ENCODE results near the gene LARGE1.
"Not testable (repeated sequence)": the region's sequence is repeated elsewhere in the genome, so short reads cannot be mapped to it uniquely, and the experiment has no call there.

The LARGE1 gene

DNA sequence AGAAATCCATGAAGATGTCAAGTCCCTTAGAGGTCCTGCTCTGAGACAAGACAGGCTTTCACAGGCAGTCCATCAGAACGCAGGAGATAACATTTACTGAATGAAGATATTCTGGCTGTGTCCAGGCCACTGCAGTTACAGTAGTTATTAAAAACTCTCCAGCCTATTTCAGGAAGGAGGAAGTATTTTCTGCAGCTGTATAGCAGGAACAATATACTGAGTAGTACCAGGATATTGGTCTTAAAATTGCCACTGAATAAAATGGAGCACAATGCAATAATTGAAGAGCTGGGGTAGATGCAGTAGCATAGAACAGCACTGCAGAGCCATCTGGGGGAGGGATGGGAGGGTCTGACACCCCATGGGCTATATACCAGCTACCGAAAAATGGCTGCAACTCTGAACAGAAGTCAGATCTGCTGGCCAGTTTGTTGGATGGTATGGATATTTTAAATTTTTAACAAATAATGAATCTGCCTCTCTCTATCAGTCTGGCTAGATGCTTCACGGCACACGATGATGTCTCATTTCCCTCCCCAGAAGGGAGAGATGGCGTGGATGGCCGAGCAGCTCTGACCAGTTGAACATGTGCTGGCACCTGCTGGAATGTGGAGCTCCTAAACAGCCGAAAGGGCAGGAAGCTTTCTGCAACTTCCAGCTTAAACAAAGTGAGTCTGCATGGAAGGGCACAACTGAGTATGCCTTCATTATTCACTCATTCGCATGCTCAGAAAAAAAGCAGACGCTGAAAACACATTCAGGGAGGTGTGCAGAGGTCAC, 520.0 kb downstream of the LARGE1 start:
- DNase-seq = no peak

DNA sequence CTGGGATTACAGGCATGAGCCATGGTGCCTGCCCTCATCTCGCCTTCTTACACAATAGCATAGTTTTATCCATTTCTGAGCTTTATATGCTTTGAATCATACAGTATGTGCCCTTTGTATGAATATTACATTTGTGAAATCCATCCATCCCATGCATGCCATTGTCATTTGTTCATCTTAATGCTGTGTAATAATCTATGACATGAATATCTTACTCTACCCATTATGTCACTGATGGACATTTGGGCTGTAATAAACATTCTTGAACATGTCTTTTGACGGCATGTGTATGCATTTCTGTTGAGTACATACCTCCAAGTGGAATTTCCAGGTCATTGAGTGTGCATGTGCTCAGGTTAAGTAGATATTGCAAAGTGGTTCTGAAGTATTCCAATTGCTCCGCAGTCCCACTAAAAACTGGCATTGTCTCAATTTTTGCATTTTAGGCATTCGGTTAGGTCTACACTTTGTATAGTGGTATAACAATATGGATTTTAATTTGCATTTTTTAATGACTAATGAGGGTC, 522.8 kb downstream of the LARGE1 start:
- no peak for DNase-seq

DNA sequence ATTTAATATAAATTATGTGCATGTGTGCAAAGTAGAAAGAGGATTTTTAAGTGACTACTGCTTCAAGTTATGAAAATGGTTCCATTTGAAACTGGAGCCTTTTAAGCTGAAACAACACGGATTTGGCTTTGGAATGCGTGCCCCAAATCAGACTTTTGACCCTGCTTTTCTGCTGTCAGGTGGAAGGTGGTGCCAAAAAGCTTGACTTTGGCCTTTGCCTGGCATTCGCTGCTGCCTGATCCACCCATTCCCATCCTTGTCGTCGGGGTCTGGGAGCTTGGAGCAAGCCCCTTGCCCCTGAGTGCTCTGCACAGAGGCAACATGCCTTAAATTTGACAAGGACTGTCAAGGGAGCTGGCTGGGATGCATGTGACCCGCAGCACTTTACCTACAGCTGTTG, 526.8 kb downstream of the LARGE1 start:
- no peak for DNase-seq

DNA sequence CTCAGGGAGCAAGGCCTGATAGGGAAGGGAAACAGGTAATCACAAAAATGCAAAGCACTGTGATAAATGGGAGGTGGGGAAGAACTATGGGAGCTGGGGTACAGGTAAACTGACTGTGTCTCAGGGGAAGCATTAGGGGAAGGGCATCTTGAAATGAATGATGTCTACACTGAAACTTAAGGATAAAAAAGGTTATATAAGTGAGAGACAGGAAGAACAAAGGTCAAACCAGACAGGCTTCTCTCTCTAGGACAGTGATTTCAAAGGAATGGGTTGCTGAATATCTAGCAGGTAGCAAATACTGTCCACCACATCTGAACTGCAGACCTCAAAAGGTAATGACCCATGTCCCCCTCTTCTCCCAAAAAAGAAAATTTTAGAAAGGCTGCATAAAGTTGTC, 529.0 kb downstream of the LARGE1 start:
- DNase-seq = no peak

DNA sequence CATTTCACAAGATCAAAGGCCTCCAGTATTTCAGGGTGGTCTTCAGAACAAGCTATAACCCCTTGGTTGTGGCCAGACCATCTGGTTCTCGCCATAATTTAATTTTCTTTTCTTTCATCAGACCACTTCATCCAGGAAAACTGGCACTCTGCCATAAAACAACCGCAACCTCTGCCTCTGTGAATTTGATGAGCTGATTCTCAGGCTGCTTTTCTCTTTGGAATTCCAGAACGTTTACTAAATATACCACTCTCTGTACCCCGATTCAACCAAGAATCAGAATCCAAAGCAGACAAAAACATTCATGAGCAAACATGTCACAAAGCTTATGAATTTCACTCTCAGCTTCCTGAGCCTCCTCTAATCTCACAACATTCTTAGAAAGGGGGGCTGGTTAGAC, 530.3 kb downstream of the LARGE1 start:
- DNase-seq = no peak

DNA sequence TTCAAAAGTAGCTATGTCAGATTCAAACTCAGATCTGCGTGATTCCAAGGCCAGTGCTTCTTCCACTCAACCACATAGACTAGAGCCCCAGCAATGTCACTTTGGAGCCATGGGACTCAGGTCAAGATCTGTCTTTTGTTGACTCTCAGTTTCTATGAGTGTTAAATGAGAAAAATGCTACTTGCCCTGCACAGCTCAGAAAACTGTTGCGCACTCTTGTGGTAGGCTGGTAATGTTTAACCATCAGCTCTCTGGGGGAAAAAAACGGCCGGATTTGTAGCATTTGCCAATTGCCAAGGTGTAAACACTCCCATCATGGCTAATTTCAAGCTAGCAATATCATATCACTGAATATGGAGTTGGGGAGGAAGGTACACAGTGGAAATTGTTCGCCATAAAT, 534.0 kb downstream of the LARGE1 start:
- DNase-seq = no peak

DNA sequence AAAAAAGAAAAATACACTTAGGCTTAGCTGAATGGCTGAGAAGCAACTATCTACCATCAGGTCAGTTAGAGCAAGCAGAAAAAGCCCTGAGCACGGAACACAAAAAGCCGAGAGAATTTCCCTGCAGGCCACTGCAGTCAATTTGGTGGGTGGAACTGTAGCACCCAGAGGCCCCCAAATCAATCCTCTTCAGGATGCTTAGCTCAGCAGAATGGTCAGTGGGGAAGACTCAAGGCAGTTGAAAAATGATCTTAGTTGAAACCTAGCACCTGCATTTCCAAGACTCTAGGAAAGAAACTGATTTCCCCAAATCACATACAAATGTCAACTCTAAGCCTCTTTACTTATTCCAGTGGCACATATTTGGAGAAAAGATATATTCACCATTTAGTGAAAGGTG, 534.7 kb downstream of the LARGE1 start:
- DNase-seq = no peak

DNA sequence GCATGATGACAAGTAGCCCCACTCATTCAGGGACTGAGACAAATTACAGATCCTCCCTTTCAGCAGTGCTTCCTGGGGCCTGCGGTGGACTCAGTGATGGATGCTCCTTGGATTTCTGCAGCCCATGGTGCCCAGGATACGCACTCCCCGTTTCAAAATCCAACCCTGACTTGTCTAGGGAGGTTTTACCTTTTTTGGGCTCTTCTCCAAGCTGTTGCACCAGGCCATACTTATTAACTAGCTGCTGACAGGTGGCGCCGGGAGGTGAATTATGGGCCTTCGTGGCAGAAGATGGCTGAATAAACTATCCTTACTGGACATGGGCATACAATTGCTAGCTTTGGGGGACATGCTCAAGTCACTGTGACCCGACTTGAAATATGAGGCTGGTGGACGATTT, 537.8 kb downstream of the LARGE1 start:
- DNase-seq = no peak

DNA sequence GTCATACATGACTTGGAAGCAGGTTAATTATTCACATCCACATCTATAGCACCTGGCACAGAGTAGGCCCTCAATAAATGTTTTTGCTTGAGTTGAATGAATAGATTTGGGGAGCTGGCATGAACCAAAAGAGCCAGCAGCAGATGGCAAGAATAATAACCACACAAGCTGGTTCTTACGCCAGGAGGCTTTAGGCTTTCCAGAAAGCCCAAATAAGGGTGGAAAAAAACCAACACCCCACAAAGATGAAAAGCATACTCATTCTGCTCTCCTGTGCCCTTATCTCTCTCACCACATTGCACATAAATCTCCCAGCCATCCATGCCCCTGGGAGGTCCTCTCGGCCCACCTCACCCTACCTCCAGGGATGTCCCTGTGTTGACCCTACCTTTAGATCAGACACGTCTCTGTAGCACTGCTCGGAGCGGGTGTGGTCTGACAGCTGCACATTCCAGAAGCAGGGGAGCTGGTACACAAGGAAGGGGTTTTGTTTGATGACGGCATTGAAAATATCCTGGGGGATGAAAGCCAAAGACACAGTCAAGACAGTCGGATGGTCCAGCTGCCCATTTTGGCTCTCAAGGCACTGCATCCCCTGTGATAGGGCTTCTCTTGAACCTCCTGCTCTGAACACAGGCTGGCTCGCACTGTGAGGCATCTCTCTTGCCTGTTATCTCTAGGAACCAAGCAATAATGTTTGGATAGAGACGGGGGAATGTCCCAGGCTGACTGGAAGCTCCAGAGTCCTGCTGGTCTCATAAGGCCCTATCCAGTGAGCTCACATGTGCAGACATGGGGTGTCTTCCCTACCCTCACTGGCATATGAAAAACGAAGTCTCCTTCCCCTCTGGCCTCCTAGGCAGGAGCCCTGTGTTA, 538.5 kb downstream of the LARGE1 start:
- DNase-seq = no peak

DNA sequence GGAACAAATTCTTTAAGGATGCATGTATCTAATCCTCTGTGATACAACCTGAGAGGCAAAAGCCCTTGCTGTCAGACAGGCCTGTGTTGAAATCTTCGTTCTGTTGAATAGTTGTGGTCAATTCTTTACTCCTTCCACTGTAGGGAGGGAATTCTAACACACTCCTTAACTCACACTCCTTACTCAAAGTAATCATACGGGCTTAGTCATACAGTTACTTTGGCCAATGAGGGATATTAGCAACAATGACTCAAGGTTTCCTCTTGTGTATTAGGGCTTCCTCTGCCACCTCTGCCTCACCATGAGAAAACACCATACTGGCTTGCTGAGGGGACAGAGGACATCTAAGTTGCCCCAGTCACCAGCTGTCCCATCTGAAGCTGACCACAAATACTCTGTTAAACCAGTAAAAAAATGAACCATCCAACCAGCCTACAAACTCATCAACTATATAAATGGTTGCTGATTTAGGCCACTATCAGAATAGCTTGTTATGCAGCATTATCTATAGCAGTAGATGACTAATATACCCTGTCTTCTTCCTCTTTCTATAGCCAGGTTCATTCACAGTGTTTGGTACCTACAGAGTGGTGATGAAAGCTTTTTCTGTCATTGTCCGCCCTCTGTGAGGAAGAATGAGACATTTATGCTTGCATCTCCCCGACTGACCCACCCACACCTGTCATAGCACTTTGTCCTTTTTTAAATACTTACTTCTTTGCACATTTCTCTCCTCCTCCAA, 539.3 kb downstream of the LARGE1 start:
- no peak for DNase-seq

DNA sequence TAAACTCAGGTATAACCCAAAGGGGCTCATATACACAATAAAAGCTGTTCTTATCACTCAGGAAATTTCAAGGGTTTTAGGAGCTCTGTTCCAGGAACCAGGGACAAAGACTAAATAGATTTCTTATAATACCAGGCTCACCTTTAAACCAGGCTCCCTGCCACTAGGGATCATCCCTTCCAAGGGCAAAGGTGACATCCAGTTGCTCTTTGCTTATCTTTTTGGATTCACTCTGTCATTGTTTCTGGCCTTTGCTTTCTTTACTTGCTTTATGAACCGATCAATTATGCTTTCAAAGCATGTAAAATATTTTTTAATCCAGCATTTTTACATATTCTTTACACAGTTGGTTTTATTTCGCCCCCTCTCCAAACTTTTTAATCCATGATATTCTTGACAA, 540.4 kb downstream of the LARGE1 start:
- no peak for DNase-seq

DNA sequence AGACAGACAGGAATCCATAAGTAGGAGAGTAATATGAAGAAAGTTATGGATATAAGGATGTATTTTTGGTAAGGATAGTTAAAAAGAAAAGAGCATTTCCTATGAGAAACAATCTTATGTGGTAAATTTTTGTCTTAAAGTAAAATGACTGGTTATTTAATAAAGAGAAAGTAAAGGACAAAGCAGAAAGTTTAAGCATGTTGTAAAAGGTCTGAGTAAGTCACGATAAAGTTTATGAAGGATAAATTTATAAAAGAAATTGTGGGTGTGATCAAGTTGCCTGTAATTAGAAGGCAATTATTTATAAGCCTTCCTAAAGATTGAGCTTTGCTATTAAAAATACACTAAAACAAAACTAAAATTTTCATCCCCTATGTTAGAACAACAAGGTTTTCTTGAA, 547.4 kb downstream of the LARGE1 start:
- DNase-seq = no peak

DNA sequence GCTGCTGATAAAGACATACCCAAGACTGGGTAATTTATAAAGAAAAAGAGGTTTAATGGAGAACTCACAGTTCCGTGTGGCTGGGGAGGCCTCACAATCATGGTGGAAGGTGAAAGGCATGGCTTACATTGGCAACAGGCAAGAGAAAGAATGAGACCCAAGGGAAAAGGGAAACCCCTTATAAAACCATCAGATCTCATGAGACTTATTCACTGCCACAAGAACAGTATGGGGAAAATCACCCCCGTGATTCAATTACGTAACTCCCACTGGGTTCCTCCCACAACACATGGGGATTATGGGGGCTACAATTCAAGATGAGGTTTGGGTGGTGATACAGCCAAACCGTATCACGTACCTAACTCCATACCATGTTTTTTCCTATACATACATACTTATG, 557.0 kb downstream of the LARGE1 start:
- not testable (repeated sequence) for DNase-seq

DNA sequence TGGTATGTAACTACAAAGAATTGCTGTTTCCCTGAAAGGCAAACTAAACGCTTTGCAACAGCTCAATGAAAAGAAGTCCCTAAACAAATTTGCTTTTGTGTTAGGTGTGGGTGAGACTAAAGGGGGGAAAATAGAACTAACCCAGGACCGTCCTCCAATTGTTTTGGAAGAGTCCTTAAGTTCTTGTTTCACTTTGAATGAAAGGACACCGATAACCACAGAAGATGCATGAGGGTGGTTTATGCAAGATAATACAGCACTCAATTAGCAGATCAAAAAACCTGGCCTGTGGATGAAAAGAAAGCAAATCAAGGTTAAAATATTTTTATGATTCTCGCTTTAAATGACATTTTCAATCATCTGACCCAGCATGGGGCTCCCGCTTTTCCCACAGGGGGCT, 557.6 kb downstream of the LARGE1 start:
- DNase-seq = no peak

DNA sequence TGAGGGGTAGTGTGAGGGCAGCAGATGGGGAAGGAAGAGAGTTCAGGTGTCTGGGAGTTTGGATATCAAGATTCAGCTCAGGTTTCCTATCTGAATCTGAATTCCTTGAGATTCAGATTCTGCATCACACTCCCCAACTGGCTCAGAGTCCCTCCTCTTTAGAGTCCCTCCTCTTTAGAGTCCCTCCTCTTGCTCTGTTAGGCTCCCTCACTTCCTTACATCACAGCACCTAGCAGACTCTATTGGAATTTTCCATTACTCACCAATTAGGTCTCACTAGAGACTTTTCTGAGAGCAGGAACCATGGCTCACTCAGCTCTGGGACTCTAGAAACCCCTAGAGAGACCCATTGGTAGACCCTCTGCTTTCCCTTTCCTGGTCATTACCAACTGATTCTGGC, 558.7 kb downstream of the LARGE1 start:
- DNase-seq = no peak

DNA sequence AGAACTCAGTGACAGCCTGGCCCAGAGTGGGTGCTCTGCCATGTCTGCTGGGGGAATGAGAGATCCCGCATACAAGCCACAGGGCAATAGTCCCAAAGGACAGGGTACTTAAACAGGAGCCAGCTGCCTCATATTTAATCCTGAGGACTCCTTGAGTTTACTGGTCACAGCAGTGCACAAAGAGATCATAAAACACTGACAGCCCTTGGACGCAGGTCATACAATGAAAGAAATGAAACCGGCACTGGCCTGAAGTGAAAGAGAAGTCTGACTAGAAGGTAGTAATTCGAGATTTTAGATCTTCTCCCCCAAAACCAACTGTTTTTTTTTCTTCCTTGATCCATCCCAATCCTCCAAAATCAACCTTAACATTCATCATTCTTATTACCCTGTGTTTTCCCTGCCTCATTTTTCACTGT, 562.3 kb downstream of the LARGE1 start:
- no peak for DNase-seq

DNA sequence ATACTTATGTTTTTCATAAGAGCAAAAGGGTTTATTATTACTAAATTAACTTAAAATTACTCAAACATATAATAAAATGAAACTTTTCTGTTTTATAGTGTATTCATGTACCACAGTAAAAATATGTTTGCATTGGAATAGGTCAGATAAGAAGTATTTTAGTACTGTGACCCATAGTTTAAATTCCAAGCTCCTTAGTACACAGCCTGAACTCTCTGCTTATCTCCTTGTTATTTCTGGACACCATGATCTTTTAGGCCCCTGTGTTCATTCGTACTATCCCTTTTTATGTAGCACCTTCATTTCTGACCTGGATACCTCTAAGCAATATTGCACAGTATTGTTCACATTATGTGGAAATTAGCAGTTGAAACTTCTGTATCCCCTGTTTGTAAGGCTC, 565.3 kb downstream of the LARGE1 start:
- no peak for DNase-seq

DNA sequence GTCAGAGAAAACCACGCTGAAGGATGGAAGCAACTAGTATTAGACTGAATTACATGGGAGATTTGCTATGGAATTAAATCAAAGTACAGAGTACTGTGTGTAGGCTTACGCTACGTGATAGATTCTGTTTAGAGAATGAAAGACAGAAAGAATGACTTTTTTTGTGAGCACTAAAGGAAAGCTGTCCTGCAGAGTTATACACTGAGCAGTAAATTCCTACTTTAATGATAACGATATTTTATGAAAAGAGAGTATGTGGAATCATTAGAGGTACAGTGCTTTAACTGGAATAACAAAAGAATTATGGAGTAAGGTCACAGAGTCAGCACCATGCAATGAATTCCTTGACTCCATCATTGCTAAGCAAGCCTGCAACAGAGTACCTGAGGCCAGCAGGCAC, 566.8 kb downstream of the LARGE1 start:
- no peak for DNase-seq

DNA sequence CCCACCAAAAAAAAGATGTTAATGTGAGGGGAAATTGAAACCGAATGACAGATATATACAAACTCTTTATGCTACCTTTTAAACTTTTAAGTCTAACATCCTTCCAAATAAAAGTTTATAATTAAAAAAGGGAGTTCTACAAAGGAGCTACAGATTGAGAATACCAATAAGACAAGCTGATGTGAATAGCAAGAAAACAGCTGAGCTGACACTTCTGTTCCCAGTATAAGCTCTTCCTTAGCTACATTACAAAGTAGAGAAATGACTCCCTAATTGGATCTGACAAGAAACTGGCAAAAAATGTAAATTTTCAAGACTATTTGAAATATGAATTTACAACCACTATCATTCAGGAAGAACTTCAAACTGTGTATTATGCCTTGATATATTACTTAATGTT, 567.5 kb downstream of the LARGE1 start:
- no peak for DNase-seq

DNA sequence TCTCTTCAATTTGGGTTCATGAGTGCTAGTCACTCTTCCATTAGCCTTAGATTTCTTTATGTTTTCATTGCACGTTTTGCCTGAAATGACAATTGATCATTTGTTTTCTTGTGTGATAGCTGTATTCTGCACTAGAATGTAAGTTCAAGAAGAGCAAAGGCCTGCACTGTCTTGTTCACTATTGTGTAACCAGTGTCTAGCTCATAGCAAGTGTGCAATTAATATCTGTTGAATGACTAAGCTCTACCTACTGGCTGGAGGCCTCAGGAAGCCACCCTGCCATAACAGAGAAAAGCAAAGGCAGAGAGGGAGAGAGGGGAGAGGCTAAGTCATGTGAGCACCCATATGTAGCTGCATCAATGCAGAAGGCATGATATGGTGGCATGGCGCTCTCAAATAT, 569.3 kb downstream of the LARGE1 start:
- no peak for DNase-seq

DNA sequence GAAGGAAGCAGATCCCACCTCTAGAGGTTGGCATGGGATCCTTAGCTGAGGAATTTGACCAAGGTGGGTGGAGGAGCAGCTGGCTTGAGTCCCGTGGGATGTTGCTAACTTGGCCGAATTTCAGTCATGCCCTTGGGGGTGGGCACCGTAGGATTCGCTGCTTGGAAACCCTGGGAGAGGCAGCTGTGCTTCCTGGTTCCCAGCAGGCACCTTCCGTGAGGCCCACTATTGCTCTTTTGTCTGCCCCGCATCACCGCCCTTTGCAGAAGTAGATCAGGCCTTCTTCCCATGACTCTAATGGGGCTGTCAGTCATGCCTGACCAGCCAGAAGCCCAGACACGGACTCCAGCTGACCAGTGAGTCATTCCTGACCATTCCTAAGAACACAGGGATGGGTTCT, 569.8 kb downstream of the LARGE1 start:
- no peak for DNase-seq

DNA sequence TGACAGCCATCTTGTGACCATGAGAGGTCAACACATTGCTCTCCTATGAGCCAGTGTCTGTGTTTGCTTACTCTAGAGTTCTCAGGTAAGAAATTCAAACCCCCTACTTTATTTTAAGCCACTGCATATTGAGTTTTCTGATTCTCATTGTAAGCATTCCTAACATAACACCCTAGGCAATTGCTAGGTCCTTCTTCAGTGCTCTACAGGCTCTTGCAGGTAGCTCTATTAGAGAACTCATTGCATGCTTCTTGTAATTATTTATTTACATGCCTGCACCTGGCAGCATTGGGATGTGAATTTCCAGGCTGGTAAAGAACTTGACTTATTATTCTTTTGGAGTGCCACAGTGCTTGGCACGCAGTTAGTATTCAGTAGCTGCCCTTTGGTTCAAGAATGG, 573.3 kb downstream of the LARGE1 start:
- DNase-seq = no peak

DNA sequence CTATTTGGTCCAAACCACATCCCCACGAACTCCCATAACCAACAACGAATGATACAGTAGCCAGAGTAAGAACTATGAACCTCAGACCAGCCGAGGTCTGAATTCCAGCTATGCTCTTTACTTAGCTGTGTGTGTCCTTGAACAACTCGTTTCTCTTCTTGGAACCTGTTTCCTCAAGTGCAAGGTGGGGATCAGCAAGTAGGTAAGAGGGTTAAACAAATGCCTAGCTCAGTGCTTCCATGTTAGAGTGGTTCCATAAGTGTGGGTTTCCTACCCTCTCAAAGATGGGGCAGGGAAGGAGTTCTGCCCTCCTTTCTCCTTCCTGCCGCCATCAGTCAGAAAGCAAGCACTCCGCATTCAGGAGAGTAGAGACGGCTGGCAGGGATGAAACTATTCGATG, 578.7 kb downstream of the LARGE1 start:
- no peak for DNase-seq

All from CD4-positive, alpha-beta T cell treated with Interleukin-21 for 1 hour (primary cell).